Upper lobe of left lung (tissue), 6 donors: ENCODE results near the gene LCN12. TPM values are rescaled to one million over a fixed set of nuclear protein-coding genes. Genes with fewer than 3 reads are reported as not detected.

Experiments used
- ATAC-seq, 2 donors: fragments of 200-7000 bp; cut with Tn5 transposase; one replicate each; pipeline ENCODE4 v1.9.1; 2022; ENCODE audit warnings: mild to moderate bottlenecking in 2 of 2, moderate library complexity in 2 of 2; ENCODE audit not compliant: low FRiP score in 2 of 2
- DNase-seq, 2 donors: peaks; one replicate each; pipeline ENCODE4 v3.0.0-alpha.2; 2019 to 2020
- H3K27ac ChIP-seq, 4 donors: fragments of 200-600 bp; sonication (generic); one replicate each; pipeline ENCODE4 v1.5.1; 2016 to 2019
- H3K27me3 ChIP-seq, 4 donors: fragments of 200-600 bp; sonication (generic); one replicate each; pipeline ENCODE4 v1.5.1; 2017 to 2019
- H3K36me3 ChIP-seq, 4 donors: fragments of 200-600 bp; sonication (generic); one replicate each; pipeline ENCODE4 v1.5.1; 2016 to 2019
- H3K4me1 ChIP-seq, 4 donors: fragments of 200-600 bp; sonication (generic); one replicate each; pipeline ENCODE4 v1.5.1; 2018 to 2019
- H3K4me3 ChIP-seq, 4 donors: fragments of 200-600 bp; sonication (generic); one replicate each; pipeline ENCODE4 v1.5.1; 2017 to 2019; ENCODE audit warnings: mild to moderate bottlenecking in 2 of 4, moderate library complexity in 1 of 4
- H3K9me3 ChIP-seq, 4 donors: fragments of 200-600 bp; sonication (generic); one replicate each; pipeline ENCODE4 v1.5.1; 2018 to 2019
- EP300 ChIP-seq, 4 donors: sonication (generic); formaldehyde crosslinking; IDR thresholded peaks; one replicate each; pipeline ENCODE4 v1.5.1; 2017; ENCODE audit warnings: antibody characterized with exemption in 4 of 4, control low read depth in 2 of 4
- POLR2A ChIP-seq, 4 donors: fragments of 450-650 bp; IDR thresholded peaks; one replicate each; pipeline ENCODE4 v1.5.1; 2016 to 2017; ENCODE audit warnings: antibody characterized with exemption in 4 of 4, mild to moderate bottlenecking in 2 of 4
- POLR2AphosphoS5 ChIP-seq, 2 donors: sonication (generic); formaldehyde crosslinking; IDR thresholded peaks; one replicate each; pipeline ENCODE4 v1.5.1; 2017; ENCODE audit warnings: antibody characterized with exemption in 2 of 2
- WGBS, 2 donors: methylation state at CpG; one replicate each; pipeline ENCODE4 v1.1.5; 2017 to 2018; 5-methylcytosine and 5-hydroxymethylcytosine counted together
- total RNA-seq, 6 donors: library from RNA; depleted of rRNA in 4 of 6; stranded (reverse); fragments of >200 nt in 4 of 6; gene quantifications; one replicate each; pipeline versions ENCODE4 v1.1.0 to v1.2.1, GENCODE V29; 2016 to 2021
- TF ChIP-seq, protein P1 (sequence below), 6 experiments: fragments of 450-650 bp in 4 of 6; fragments of 200-600 bp in 2 of 6; sonication (generic) in 2 of 6; IDR thresholded peaks; one replicate each; pipeline ENCODE4 v1.5.1; 2016 to 2019; ENCODE audit warnings: antibody characterized with exemption in 6 of 6
- donor health status: DM: no; HTN: no; CAD: no; lungs with moderate emphysema.
- donor health status: DM: no; HTN: yes; CAD: no; lungs with severe emphysema.

LCN12 gene
- total RNA-seq, 6 donors from 2014 or later, result 0.89 to 5.2 (median 2.3) TPM; not detected in 1

DNA sequence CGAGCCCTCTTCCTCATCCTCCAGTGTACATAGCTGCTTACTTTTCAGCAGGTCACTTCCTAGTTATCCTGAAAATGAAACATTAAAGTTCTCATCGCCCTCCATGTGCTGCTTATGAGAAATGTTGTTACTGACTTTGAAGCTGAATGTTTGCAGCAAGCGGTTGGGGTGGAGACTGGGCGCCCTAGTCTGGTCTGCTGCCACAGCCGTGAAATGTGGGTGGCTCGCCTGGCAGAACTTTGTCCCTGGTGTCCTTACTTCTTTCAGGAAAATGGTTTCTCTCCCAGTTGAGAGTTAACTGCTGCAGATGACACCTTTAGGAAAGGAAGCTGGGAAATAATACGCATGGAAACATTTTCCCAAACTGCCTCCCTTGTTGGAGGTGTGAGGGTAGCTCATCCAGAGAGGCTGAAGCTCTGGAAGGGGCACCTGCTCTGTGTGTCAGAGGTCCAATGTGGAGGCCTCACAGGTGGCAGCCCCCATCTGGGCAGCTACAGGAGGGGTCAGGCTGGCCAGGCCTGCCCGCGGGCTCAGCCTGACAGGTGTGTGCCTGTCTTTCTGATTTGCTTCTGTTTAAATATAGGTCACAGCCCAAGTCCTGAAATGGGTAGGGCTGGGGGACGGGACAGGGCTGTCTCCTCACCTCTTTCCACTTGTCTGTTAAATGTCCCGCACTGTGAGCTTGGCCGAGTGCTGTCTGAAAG is 41.7 kb upstream of the LCN12 start:
- TF ChIP-seq POLR2AphosphoS5 (IDR thresholded peaks at IDR 0.05), result no peak
- no peak for TF ChIP-seq EP300 (IDR thresholded peaks at IDR 0.05)
- TF ChIP-seq, protein P1, sequence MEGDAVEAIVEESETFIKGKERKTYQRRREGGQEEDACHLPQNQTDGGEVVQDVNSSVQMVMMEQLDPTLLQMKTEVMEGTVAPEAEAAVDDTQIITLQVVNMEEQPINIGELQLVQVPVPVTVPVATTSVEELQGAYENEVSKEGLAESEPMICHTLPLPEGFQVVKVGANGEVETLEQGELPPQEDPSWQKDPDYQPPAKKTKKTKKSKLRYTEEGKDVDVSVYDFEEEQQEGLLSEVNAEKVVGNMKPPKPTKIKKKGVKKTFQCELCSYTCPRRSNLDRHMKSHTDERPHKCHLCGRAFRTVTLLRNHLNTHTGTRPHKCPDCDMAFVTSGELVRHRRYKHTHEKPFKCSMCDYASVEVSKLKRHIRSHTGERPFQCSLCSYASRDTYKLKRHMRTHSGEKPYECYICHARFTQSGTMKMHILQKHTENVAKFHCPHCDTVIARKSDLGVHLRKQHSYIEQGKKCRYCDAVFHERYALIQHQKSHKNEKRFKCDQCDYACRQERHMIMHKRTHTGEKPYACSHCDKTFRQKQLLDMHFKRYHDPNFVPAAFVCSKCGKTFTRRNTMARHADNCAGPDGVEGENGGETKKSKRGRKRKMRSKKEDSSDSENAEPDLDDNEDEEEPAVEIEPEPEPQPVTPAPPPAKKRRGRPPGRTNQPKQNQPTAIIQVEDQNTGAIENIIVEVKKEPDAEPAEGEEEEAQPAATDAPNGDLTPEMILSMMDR (IDR thresholded peaks at IDR 0.05), result no peak
- no peak for TF ChIP-seq POLR2A (IDR thresholded peaks at IDR 0.05)
- Histone ChIP-seq H3K27ac (no peak overlapping the region), H3K27me3 (no peaks in the 10 kb centered on the region), H3K4me3 (no peak overlapping the region), H3K4me1 (peaks cover 0 to under 1% (median 0%) of the 10 kb centered on the region in 4 donors), H3K9me3 (no peaks in the 10 kb centered on the region), H3K36me3 (peaks cover 0 to 75% (median 44%) of the 10 kb centered on the region in 4 donors)
- DNase-seq (peak in 1 of 2 donors; percentile 37), ATAC-seq (no peak)
- 95 to 96% methylated on average over 9 to 12 of the region's 12 CpGs for WGBS, 2 donors

DNA sequence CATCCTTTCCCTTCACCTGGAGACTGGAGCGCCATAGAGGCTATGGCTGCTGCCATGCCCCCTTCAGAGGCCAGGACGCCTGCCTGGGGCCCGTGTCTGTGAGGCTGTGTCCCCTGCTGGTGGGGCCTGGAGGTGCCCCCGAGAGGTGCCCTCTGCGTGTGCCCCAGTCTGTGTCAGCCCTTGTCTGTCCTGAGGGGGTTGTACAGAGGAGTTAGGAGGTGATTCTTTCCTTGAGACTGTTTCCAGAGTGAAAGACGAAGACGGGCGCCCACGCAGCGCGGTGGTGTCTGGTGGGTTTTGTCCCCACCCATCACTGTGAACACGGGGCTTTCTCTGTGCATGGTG is 41.2 kb upstream of the LCN12 start:
- 87 to 95% methylated on average over 8 to 12 of the region's 12 CpGs for WGBS, 2 donors
- TF ChIP-seq, protein P1 (IDR thresholded peaks at IDR 0.05), result no peak
- TF ChIP-seq EP300 (IDR thresholded peaks at IDR 0.05) (no peak), POLR2A (IDR thresholded peaks at IDR 0.05) (no peak), POLR2AphosphoS5 (IDR thresholded peaks at IDR 0.05) (no peak)
- DNase-seq (peak in 1 of 2 donors; percentile 73), ATAC-seq (no peak)
- H3K36me3 ChIP-seq, result peaks cover 0 to 80% (median 45%) of the 10 kb centered on the region in 4 donors
- H3K9me3 ChIP-seq, result no peaks in the 10 kb centered on the region
- H3K27me3 ChIP-seq, result no peaks in the 10 kb centered on the region
- no peak overlapping the region for H3K4me3 ChIP-seq
- no peaks in the 10 kb centered on the region for H3K4me1 ChIP-seq
- H3K27ac ChIP-seq, result no peak overlapping the region

DNA sequence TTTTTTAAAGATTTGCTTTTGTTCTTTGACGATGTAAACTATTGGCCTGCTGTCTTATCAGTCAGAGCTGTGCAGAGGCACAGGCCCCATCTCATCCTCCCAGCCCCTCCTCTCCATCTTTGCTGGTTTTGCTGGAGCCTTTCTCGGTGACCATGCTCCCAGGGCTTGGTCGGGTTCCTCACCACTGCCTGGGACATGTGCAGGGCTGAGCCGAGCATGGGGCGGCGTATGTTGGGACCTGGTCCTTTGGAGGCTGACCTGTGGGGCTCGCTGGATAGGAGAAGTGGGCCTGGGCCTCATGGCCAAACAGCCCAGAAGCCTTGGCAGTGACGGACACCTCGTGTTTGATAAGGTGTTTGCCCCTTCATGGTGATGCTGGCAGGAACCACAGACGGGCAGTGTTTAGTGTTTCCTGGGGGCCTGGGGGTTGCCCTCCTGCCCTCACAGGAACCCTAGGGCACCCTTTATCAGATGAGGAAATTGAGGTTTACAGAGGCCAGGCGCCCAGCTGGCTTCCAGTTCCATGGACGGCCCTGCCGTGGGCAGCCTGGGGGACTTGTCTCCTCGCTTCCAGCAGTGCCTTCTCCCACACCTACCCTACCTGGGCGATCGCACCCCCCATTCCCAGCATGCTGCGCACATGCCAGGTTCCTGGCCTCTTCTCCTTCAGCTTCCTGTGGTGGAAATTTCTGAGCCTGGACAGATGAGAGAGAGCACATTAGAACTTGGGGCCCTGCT is 38.2 kb upstream of the LCN12 start:
- Histone ChIP-seq H3K36me3 (peaks cover 0 to 81% (median 43%) of the 10 kb centered on the region in 4 donors), H3K4me3 (no peak overlapping the region), H3K27me3 (no peaks in the 10 kb centered on the region), H3K4me1 (no peaks in the 10 kb centered on the region), H3K27ac (no peak overlapping the region), H3K9me3 (no peaks in the 10 kb centered on the region)
- peak in 1 of 2 donors; percentile 37 for DNase-seq
- TF ChIP-seq POLR2A (IDR thresholded peaks at IDR 0.05), result no peak
- no peak for ATAC-seq
- WGBS, 2 donors, result 89 to 95% methylated on average over 16 to 17 of the region's 17 CpGs

DNA sequence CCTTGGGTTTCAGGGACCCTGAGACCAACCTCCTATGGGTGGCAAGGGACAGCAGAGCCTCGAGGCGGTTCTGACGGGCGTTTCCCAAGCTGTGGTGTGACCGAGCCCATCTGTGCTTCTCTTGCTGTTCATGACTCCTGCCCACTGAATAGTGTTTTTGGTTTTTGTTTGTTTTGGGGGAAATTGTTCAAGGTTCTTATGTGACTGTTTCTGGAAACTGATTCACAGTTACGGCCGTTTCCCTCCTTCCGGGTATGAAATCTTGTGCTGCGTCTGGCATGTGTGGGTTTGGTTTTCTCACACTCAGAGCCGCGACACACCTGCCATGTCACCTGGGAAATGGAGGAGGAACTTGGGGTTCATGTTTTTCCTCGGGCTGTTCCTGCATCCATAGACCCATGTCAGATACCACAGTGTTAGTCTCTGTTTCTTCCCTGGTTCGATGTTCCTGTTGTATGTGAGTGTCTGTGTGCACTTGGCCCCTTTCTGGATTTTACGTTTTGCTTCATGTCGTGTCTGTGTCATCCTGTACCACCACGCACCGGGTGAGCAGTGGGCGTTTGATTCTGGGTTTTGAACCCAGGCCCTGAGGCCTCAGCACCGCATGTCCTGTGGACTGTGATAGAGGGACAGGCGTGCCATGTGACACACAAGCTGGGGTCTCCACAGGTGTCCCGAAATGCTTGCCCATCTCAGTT is 36.3 kb upstream of the LCN12 start:
- Histone ChIP-seq H3K27me3 (no peaks in the 10 kb centered on the region), H3K4me1 (no peaks in the 10 kb centered on the region), H3K36me3 (peaks cover 6 to 76% (median 39%) of the 10 kb centered on the region in 4 donors), H3K4me3 (no peak overlapping the region), H3K9me3 (no peaks in the 10 kb centered on the region), H3K27ac (no peak overlapping the region)
- 86 to 93% methylated on average over 21 of the region's 21 CpGs for whole genome bisulfite sequencing, 2 donors
- TF ChIP-seq, protein P1 (IDR thresholded peaks at IDR 0.05), result no peak
- TF ChIP-seq POLR2AphosphoS5 (IDR thresholded peaks at IDR 0.05), result no peak
- TF ChIP-seq POLR2A (IDR thresholded peaks at IDR 0.05), result no peak
- TF ChIP-seq EP300 (IDR thresholded peaks at IDR 0.05), result no peak
- DNase-seq (no peak), ATAC-seq (no peak)
